Fibroblast of lung (primary cell): Measurements from ENCODE around the gene ABCC9. TPM values are rescaled to one million over a fixed set of nuclear protein-coding genes. Genes with fewer than 3 reads are reported as not detected.

Source experiments
- DNase-seq, 2 donors: peaks; one replicate each; pipeline versions ENCODE4 v3.0.0 to v3.0.0-alpha.2; 2010; ENCODE audit warnings: low read depth in 2 of 2
- H2AFZ ChIP-seq: 2 replicates; pipeline ENCODE4 v1.5.1; 2012; ENCODE audit warnings: low read length, control low read depth, inconsistent platforms
- H3K27ac ChIP-seq: 2 replicates; pipeline ENCODE4 v1.5.1; 2011; ENCODE audit warnings: low read length, control low read depth; ENCODE audit not compliant: insufficient read depth
- H3K27me3 ChIP-seq: 2 replicates; pipeline ENCODE4 v1.5.1; 2011; ENCODE audit warnings: mild to moderate bottlenecking, low read length; ENCODE audit not compliant: control insufficient read depth, insufficient read depth
- H3K36me3 ChIP-seq: 2 replicates; pipeline ENCODE4 v1.5.1; 2011; ENCODE audit warnings: low read length; ENCODE audit not compliant: control insufficient read depth, insufficient read depth
- H3K4me1 ChIP-seq: 2 replicates; pipeline ENCODE4 v1.5.1; 2011; ENCODE audit warnings: low read length; ENCODE audit not compliant: control insufficient read depth, insufficient read depth; ENCODE audit errors: extremely low read depth
- H3K4me2 ChIP-seq: 2 replicates; pipeline ENCODE4 v1.5.1; 2011; ENCODE audit warnings: low read length, control low read depth; ENCODE audit not compliant: insufficient read depth; ENCODE audit errors: extremely low read depth
- H3K4me3 ChIP-seq, 4 experiments: fragments of 200-600 bp in 1 of 4; sonication (generic) in 1 of 4; replicated peaks in 1 of 4; 2 replicates each; pipeline ENCODE4 v1.5.1; 2011 to 2016; ENCODE audit warnings: low read length in 4 of 4, low read depth in 3 of 4, mild to moderate bottlenecking in 3 of 4, control low read depth in 2 of 4, inconsistent platforms in 1 of 4, mixed read lengths in 1 of 4; ENCODE audit not compliant: insufficient read depth in 1 of 4; ENCODE audit errors: control extremely low read depth in 1 of 4
- H3K79me2 ChIP-seq: 2 replicates; pipeline ENCODE4 v1.5.1; 2012; ENCODE audit warnings: mild to moderate bottlenecking, low read length, inconsistent platforms; ENCODE audit not compliant: control insufficient read depth, insufficient read depth
- H3K9ac ChIP-seq: 2 replicates; pipeline ENCODE4 v1.5.1; 2011; ENCODE audit warnings: mild to moderate bottlenecking, low read length, control low read depth; ENCODE audit not compliant: insufficient read depth
- H3K9me3 ChIP-seq: 2 replicates; pipeline ENCODE4 v1.5.1; 2012; ENCODE audit warnings: low read depth, low read length; ENCODE audit not compliant: control insufficient read depth, insufficient read depth
- H4K20me1 ChIP-seq: 2 replicates; pipeline ENCODE4 v1.5.1; 2011; ENCODE audit warnings: low read length; ENCODE audit not compliant: control insufficient read depth, insufficient read depth; ENCODE audit errors: extremely low read depth
- CTCF ChIP-seq, 2 donors: IDR thresholded peaks in 1 of 2; conservative IDR thresholded peaks in 1 of 2; 1 replicate in 1 of 2; 2 replicates in 1 of 2; pipeline ENCODE4 v1.5.1; 2011 to 2012; ENCODE audit warnings: low read length in 2 of 2, control low read depth in 1 of 2, inconsistent platforms in 1 of 2, low read depth in 1 of 2, mild to moderate bottlenecking in 1 of 2
- EZH2 ChIP-seq: IDR thresholded peaks from 2 replicates; pipeline ENCODE4 v1.5.1; 2012; ENCODE audit warnings: low read length, control low read depth, mild to moderate bottlenecking; ENCODE audit errors: missing control alignments
- polyA plus RNA-seq, 2 donors: library from polyadenylated mRNA; depleted of rRNA in 1 of 2; stranded (reverse) in 1 of 2; unstranded in 1 of 2; fragments of >200 nt; gene quantifications; 2 replicates each; pipeline ENCODE4 v1.2.1, GENCODE V29; 2011 to 2012; ENCODE audit warnings: missing spikeins in 1 of 2
- total RNA-seq: library from RNA; depleted of rRNA; stranded (reverse); fragments of >200 nt; gene quantifications from 2 replicates; pipeline ENCODE4 v1.2.1, GENCODE V29; 2014

ABCC9 gene
- total and polyA plus RNA-seq, 2 donors (not counting 1 experiment from before 2014, with no cell fraction given): 9.9 to 31.1 TPM

- DNase-seq: no peak
- Histone ChIP-seq H3K4me3 (no peak overlapping the region), H4K20me1 (no peaks in the 10 kb centered on the region), H3K9ac (no peak overlapping the region), H3K4me1 (peaks cover 4% of the 10 kb centered on the region), H2AFZ (no peak overlapping the region), H3K36me3 (no peaks in the 10 kb centered on the region), H3K79me2 (no peaks in the 10 kb centered on the region), H3K9me3 (no peaks in the 10 kb centered on the region), H3K27me3 (no peaks in the 10 kb centered on the region), H3K27ac (no peak overlapping the region), H3K4me2 (no peak overlapping the region)
- TF ChIP-seq CTCF (conservative IDR thresholded peaks at IDR 0.05 in 1 of 2, IDR thresholded peaks at IDR 0.05 in 1 of 2; ENCODE audit: low read depth in 1 of 2, low read length in 2 of 2) (no peak), EZH2 (no peak)
These were observed 176.3 kb downstream of the ABCC9 start for GRCh38 chr12:21764950-21765349.

GRCh38 chr12:21764065-21764464 is 177.2 kb downstream of the ABCC9 start:
- H4K20me1 ChIP-seq: no peaks in the 10 kb centered on the region

GRCh38 chr12:21763531-21763930 is 177.7 kb downstream of the ABCC9 start:
- Histone ChIP-seq H3K9ac (no peak overlapping the region), H2AFZ (no peak overlapping the region), H3K79me2 (no peaks in the 10 kb centered on the region)

More at GRCh38 chr12:21764065-21764464, 177.2 kb downstream of the ABCC9 start:
- no peak for TF ChIP-seq EZH2
- no peak for TF ChIP-seq CTCF (conservative IDR thresholded peaks at IDR 0.05 in 1 of 2, IDR thresholded peaks at IDR 0.05 in 1 of 2; ENCODE audit: low read depth in 1 of 2, low read length in 2 of 2)
- Histone ChIP-seq H3K27ac (no peak overlapping the region), H3K79me2 (no peaks in the 10 kb centered on the region), H3K4me2 (no peak overlapping the region), H3K27me3 (no peaks in the 10 kb centered on the region), H2AFZ (no peak overlapping the region), H3K9me3 (no peaks in the 10 kb centered on the region), H3K4me1 (no peaks in the 10 kb centered on the region), H3K4me3 (no peak overlapping the region), H3K36me3 (no peaks in the 10 kb centered on the region), H3K9ac (no peak overlapping the region)
- no peak for DNase-seq

More at GRCh38 chr12:21763531-21763930, 177.7 kb downstream of the ABCC9 start:
- TF ChIP-seq EZH2: no peak
- no peak for TF ChIP-seq CTCF (conservative IDR thresholded peaks at IDR 0.05 in 1 of 2, IDR thresholded peaks at IDR 0.05 in 1 of 2; ENCODE audit: low read depth in 1 of 2, low read length in 2 of 2)
- H3K9me3 ChIP-seq: no peaks in the 10 kb centered on the region
- H3K4me1 ChIP-seq: no peaks in the 10 kb centered on the region
- no peak overlapping the region for H3K27ac ChIP-seq
- H4K20me1 ChIP-seq: no peaks in the 10 kb centered on the region
- H3K4me2 ChIP-seq: no peak overlapping the region
- no peak for DNase-seq
- H3K36me3 ChIP-seq: no peaks in the 10 kb centered on the region
- H3K27me3 ChIP-seq: no peaks in the 10 kb centered on the region
- H3K4me3 ChIP-seq: no peak overlapping the region
